ENCODE measurements around the gene ANKS1A.

- no peak for TF ChIP-seq FOXK1 (CRISPR knock-in tag; IDR thresholded peaks at IDR 0.05)
- no peak for TF ChIP-seq TEAD4 (CRISPR knock-in tag; IDR thresholded peaks at IDR 0.05)
- TF ChIP-seq SP1 (CRISPR knock-in tag; conservative IDR thresholded peaks at IDR 0.05): no peak
- TF ChIP-seq CTCF (IDR thresholded peaks at IDR 0.05): no peak
- TF ChIP-seq PRDM15 (CRISPR knock-in tag; IDR thresholded peaks at IDR 0.05): no peak
- no peak for TF ChIP-seq E2F4 (CRISPR knock-in tag; IDR thresholded peaks at IDR 0.05; ENCODE audit: borderline replicate concordance, low read depth)
- TF ChIP-seq OVOL2 (CRISPR knock-in tag; IDR thresholded peaks at IDR 0.05; ENCODE audit: borderline replicate concordance): no peak
- TF ChIP-seq USF2 (CRISPR knock-in tag; IDR thresholded peaks at IDR 0.05): no peak
- no peak for TF ChIP-seq ZNF121 (CRISPR knock-in tag; IDR thresholded peaks at IDR 0.05)
- no peak for TF ChIP-seq MLX (CRISPR knock-in tag; IDR thresholded peaks at IDR 0.05)
- TF ChIP-seq ATF2 (CRISPR knock-in tag; IDR thresholded peaks at IDR 0.05; ENCODE audit: borderline replicate concordance, low read depth): no peak
- TF ChIP-seq USF1 (CRISPR knock-in tag; IDR thresholded peaks at IDR 0.05): no peak
These were observed 8.7 kb downstream of the ANKS1A start for GRCh38 chr6:34897716-34898115.

Data from WTC11 (cell line).